Heart left ventricle (tissue), 16 donors: ENCODE measurements around the gene ADCY7. TPM values are rescaled to one million over a fixed set of nuclear protein-coding genes. Genes with fewer than 3 reads are reported as not detected.

ENCODE experiments used
- ATAC-seq, 4 donors: fragments of 200-7000 bp; cut with Tn5 transposase; one replicate each; pipeline ENCODE4 v1.9.1; 2020 to 2022; ENCODE audit warnings: moderate library complexity in 4 of 4, mild to moderate bottlenecking in 3 of 4, moderate number of reproducible peaks in 1 of 4
- DNase-seq, 5 donors: peaks; one replicate each; pipeline ENCODE4 v3.0.0-alpha.2; 2020
- H3K27ac ChIP-seq, 12 donors: fragments of 200-600 bp; sonication (generic) in 4 of 12; one replicate each; pipeline versions ENCODE4 v1.5.0 to v1.8.0; 2016 to 2022; ENCODE audit warnings: mild to moderate bottlenecking in 2 of 12
- H3K27me3 ChIP-seq, 9 donors: fragments of 200-600 bp; sonication (generic) in 2 of 9; one replicate each; pipeline versions ENCODE4 v1.5.1 to v1.8.0; 2016 to 2022; ENCODE audit warnings: mild to moderate bottlenecking in 3 of 9
- H3K36me3 ChIP-seq, 9 donors: fragments of 200-600 bp; sonication (generic) in 2 of 9; one replicate each; pipeline versions ENCODE4 v1.5.0 to v1.8.0; 2018 to 2022; ENCODE audit warnings: mild to moderate bottlenecking in 2 of 9
- H3K4me1 ChIP-seq, 12 donors: fragments of 200-600 bp; sonication (generic) in 4 of 12; one replicate each; pipeline versions ENCODE4 v1.5.0 to v1.8.0; 2016 to 2022; ENCODE audit warnings: mild to moderate bottlenecking in 3 of 12
- H3K4me3 ChIP-seq, 12 donors: fragments of 200-600 bp; sonication (generic) in 4 of 12; one replicate each; pipeline versions ENCODE4 v1.5.0 to v1.8.0; 2017 to 2022; ENCODE audit warnings: mild to moderate bottlenecking in 9 of 12, moderate library complexity in 4 of 12
- H3K9me3 ChIP-seq, 12 donors: fragments of 200-600 bp; sonication (generic) in 4 of 12; one replicate each; pipeline versions ENCODE4 v1.5.0 to v1.8.0; 2016 to 2022; ENCODE audit warnings: mild to moderate bottlenecking in 1 of 12
- CTCF ChIP-seq, 12 donors: fragments of 200-600 bp; sonication (generic) in 4 of 12; IDR thresholded peaks; one replicate each; pipeline versions ENCODE4 v1.5.0 to v1.8.0; 2018 to 2022; ENCODE audit warnings: antibody characterized with exemption in 12 of 12, mild to moderate bottlenecking in 5 of 12
- POLR2A ChIP-seq, 2 donors: fragments of 450-650 bp; IDR thresholded peaks; one replicate each; pipeline ENCODE4 v1.6.1; 2017; ENCODE audit warnings: antibody characterized with exemption in 2 of 2, mild to moderate bottlenecking in 2 of 2, moderate library complexity in 2 of 2
- WGBS, 4 donors: extraction: QIAGEN DNeasy Blood & Tissue Kit in 2 of 4; methylation state at CpG; one replicate each; pipeline versions ENCODE4 v1.1.5 to v1.1.7; 2013 to 2018; 5-methylcytosine and 5-hydroxymethylcytosine counted together
- intact Hi-C, 10 donors: fragments of 100-400 bp; cut with DNase I; formaldehyde crosslinking; loops; one replicate each; pipeline versions ENCODE4 v1.11.1 to v1.14.2; 2022
- polyA plus RNA-seq, 2 donors: library from polyadenylated mRNA; stranded (reverse); fragments of 200-250 nt; gene quantifications; one replicate each; pipeline ENCODE4 v1.2.3, GENCODE V29; 2013
- total RNA-seq, 9 donors: library from RNA; depleted of rRNA in 2 of 9; stranded (reverse); fragments of >200 nt in 2 of 9; fragmentation: NEBNext Ultra II Directional in 3 of 9; extraction: Animal tissue kit (Norgen Biotek cat#: 25700) in 3 of 9; gene quantifications; one replicate each; pipeline versions ENCODE4 v1.1.0 to v1.2.4, GENCODE V29; 2016 to 2023
- donor health status: ischemic (EF 13 %, LVEDD 7.1; RV severe dilation, severe dysfunction).
- donor health status: healthy with polysubstance abuse.
- donor health status: DM: no; HTN: yes; CAD: no.
- donor health status: DM: no; HTN: no; CAD: no.
- donor health status: ischemic (EF 25% LVEDD 6.9; RV normal size, moderate dysfunction).
- donor health status: ischemic (EF 25% LVEDD 5.7; RV mildly dilated, moderate dysfunction).
- donor health status: healthy.
- donor health status: DM: yes; HTN: yes; CAD: no.
- donor health status: ischemic (EF 35%, LVEDD 5.7; RV mildly dilated, moderate dysfunction).
- donor health status: nonischemic (EF 11% LVEDD 7.7; RV severe dilation, severe dysfunction).
- donor health status: DM: yes; HTN: yes; CAD: no.
- donor health status: PGD.
- donor health status: ischemic (EF 29% LVEDD 5.4; RV normal size, mild dysfunction).
- donor health status: nonischemic (EF 23%, LVEDD 6.1; RV moderate dilation, normal function).

Gene ADCY7
- total and polyA plus RNA-seq, 11 donors, result 3.2 to 46.7 (median 5.3) TPM

DNA sequence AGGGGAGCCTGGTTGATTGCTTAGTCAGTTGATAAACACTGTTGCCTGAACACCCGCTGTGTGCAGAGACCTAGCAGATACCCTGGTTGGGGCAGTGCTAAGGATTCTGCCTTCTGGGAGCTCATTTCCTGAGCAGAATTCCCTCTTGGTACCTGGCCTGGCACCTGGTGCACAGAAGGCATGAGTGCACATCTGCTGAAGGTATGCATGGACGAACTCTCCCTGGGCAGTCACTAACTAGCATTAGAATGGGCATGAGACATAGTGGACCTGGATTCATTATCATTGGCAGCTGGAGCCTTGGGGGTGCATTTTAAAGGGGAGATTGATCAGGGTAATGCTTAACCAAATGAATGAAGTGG, 13.1 kb downstream of the ADCY7 start:
- no peak for TF ChIP-seq POLR2A (IDR thresholded peaks at IDR 0.05)
- TF ChIP-seq CTCF (IDR thresholded peaks at IDR 0.05), result no peak
- intact Hi-C loops, result no loop called here
- Histone ChIP-seq H3K4me1 (peaks cover 0 to 97% (median 9%) of the 10 kb centered on the region in 12 donors), H3K36me3 (no peaks in the 10 kb centered on the region), H3K9me3 (peaks cover 0 to 7% (median 0%) of the 10 kb centered on the region in 12 donors), H3K4me3 (peak overlapping the region in 3 of 12 donors; percentile 1 to 47 (median 11)), H3K27me3 (no peaks in the 10 kb centered on the region), H3K27ac (peak overlapping the region in 1 of 12 donors; percentile 95)
- whole genome bisulfite sequencing, 4 donors, result 44 to 74% (median 70%) methylated on average over 2 of the region's 2 CpGs
- DNase-seq (peak in 1 of 5 donors; percentile 9), ATAC-seq (no peak)

GRCh38 chr16:50280932-50281331, 14.6 kb downstream of the ADCY7 start:
- TF ChIP-seq CTCF (IDR thresholded peaks at IDR 0.05), result no peak
- TF ChIP-seq POLR2A (IDR thresholded peaks at IDR 0.05), result no peak
- DNase-seq (peak in 2 of 5 donors; percentile 25 to 36), ATAC-seq (no peak)
- Histone ChIP-seq H3K9me3 (peaks cover 0 to 7% (median 0%) of the 10 kb centered on the region in 12 donors), H3K27ac (peak overlapping the region in 3 of 12 donors; percentile 20 to 95 (median 60)), H3K4me1 (peaks cover 0 to 94% (median 9%) of the 10 kb centered on the region in 12 donors), H3K4me3 (peak overlapping the region in 3 of 12 donors; percentile 15 to 47 (median 20)), H3K36me3 (no peaks in the 10 kb centered on the region), H3K27me3 (no peaks in the 10 kb centered on the region)
- 75 to 98% (median 92%) methylated on average over 5 of the region's 5 CpGs for WGBS, 4 donors
- intact Hi-C loops, result no loop called here

DNA sequence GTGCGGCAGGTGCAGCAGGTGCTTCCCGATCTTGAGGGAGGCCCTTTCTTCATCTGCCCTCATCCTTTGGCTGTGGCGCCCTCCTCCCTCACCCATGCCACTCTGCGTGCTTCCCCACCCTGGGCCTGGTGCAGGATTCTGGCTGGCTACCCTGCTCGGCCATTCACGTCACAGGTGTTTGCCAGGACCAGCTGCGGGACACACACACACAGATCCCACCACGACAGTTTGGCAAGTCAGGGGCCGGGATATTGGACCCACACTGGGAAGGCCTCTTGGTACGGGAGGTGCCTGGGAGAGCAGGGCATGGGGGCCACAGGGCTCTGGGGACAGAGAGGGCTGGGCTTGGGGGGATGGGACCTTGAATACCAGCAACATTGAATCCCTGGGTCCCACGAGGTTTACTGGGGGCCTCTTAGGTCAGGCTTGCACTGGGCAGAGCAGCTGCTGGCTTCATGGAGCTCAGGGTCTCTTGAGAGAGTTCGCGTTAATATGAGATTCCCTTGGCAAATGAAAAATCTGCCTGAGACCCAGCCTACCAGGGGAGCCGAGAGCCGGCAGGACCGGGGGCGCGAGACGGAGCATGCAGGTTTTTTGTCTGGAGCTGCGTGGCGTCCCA, 15.1 kb downstream of the ADCY7 start:
- peak overlapping the region in 6 of 12 donors; percentile 20 to 95 (median 30) for H3K27ac ChIP-seq
- intact Hi-C loops, result no loop called here
- 71 to 81% (median 77%) methylated on average over 12 to 21 of the region's 21 CpGs for WGBS, 4 donors
- H3K4me3 ChIP-seq, result peak overlapping the region in 4 of 12 donors; percentile 15 to 47 (median 21)
- TF ChIP-seq CTCF (IDR thresholded peaks at IDR 0.05) (no peak), POLR2A (IDR thresholded peaks at IDR 0.05) (no peak)
- H3K9me3 ChIP-seq, result peaks cover 0 to 9% (median 0%) of the 10 kb centered on the region in 12 donors
- peak in 3 of 5 donors; percentile 24 to 49 (median 28) for DNase-seq
- no peak for ATAC-seq
- H3K27me3 ChIP-seq, result no peaks in the 10 kb centered on the region
- peaks cover 0 to 2% (median 0%) of the 10 kb centered on the region in 9 donors for H3K36me3 ChIP-seq
- peaks cover 0 to 88% (median 9%) of the 10 kb centered on the region in 12 donors for H3K4me1 ChIP-seq

GRCh38 chr16:50282010-50282538, 15.7 kb downstream of the ADCY7 start:
- Histone ChIP-seq H3K27me3 (no peaks in the 10 kb centered on the region), H3K9me3 (peaks cover 0 to 14% (median 0%) of the 10 kb centered on the region in 12 donors), H3K36me3 (peaks cover 0 to 7% (median 0%) of the 10 kb centered on the region in 9 donors), H3K4me1 (peaks cover 0 to 82% (median 9%) of the 10 kb centered on the region in 12 donors), H3K4me3 (peak overlapping the region in 4 of 12 donors; percentile 15 to 47 (median 21)), H3K27ac (peak overlapping the region in 6 of 12 donors; percentile 20 to 95 (median 30))
- peak; percentile 53 to 83 (median 76) for ATAC-seq
- TF ChIP-seq CTCF (IDR thresholded peaks at IDR 0.05), result no peak
- no peak for TF ChIP-seq POLR2A (IDR thresholded peaks at IDR 0.05)
- DNase-seq, result peak; percentile 71 to 90 (median 83)
- 50 to 56% (median 51%) methylated on average over 4 to 7 of the region's 7 CpGs for WGBS, 4 donors
- intact Hi-C loops, result no loop called here
